ENCODE measurements around the gene OTOA. TPM values are rescaled to one million over a fixed set of nuclear protein-coding genes. Genes with fewer than 3 reads are reported as not detected.
A peak's percentile ranks its signal among the peaks of the same experiment; 100 is the strongest.

OTOA gene
- not detected for total RNA-seq

DNA sequence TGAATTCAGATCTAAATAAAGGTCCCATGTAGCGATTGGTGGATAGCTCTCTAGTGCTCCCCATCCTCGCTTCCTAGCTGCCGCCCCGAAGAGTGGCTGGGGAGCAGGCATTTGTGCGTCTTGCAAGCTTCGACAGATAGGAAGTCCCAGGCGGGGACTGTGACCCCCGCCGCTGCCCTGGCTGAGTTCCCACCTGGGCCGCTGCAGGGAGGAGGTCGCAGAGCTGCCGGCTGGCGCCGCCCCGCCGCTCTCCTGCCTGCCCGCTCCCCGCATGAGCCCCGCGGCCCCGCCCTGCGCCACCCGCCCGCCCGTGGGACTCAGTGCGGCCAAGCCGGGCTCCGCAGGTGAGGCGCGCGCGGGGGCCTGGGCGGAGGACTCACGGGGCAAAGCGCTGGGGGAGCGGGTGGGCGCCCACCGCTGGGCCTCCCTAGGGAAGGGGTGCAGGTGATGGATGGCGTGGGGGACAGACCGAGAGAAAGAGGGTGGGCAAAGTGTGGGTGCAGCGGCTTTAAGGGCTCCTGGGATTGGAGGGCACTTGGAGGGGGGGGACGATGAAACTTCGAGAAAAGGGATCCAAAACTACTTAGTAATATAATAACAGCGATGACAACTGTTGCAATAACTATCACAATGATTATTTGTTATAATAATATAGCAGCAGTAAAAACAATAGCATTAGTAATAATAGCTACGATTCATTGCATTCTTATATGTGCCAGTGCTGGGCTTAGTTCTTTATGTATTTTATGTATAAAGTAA, at the start of gene OTOA:
Gene OTOA (plus strand): TSS at position 80 of the 759 bp plus-strand sequence. CDS start 14,547 bp downstream, outside the sequence.
- peak in 2 of 3 donors; percentile 40 to 58 for DNase-seq
- TF ChIP-seq POLR2A (IDR thresholded peaks at IDR 0.05), result no peak
- TF ChIP-seq, protein P1, sequence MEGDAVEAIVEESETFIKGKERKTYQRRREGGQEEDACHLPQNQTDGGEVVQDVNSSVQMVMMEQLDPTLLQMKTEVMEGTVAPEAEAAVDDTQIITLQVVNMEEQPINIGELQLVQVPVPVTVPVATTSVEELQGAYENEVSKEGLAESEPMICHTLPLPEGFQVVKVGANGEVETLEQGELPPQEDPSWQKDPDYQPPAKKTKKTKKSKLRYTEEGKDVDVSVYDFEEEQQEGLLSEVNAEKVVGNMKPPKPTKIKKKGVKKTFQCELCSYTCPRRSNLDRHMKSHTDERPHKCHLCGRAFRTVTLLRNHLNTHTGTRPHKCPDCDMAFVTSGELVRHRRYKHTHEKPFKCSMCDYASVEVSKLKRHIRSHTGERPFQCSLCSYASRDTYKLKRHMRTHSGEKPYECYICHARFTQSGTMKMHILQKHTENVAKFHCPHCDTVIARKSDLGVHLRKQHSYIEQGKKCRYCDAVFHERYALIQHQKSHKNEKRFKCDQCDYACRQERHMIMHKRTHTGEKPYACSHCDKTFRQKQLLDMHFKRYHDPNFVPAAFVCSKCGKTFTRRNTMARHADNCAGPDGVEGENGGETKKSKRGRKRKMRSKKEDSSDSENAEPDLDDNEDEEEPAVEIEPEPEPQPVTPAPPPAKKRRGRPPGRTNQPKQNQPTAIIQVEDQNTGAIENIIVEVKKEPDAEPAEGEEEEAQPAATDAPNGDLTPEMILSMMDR (IDR thresholded peaks at IDR 0.05), result no peak
- Histone ChIP-seq H3K27me3 (no peaks in the 10 kb centered on the region), H3K4me3 (peak within 1 kb of the TSS; percentile 20 to 42 (median 36)), H3K9me3 (no peaks in the 10 kb centered on the region), H3K27ac (no peak within 1 kb of the TSS), H3K4me1 (peaks cover 0 to 8% (median 6%) of the 10 kb centered on the region in 4 donors), H3K36me3 (no peaks in the 10 kb centered on the region)

- Histone ChIP-seq H3K27me3 (no peaks in the 10 kb centered on the region), H3K9me3 (no peaks in the 10 kb centered on the region), H3K27ac (no peak overlapping the region), H3K36me3 (peaks cover 0 to 5% (median 0%) of the 10 kb centered on the region in 3 donors), H3K4me1 (peaks cover 0 to 23% (median 7%) of the 10 kb centered on the region in 4 donors), H3K4me3 (no peak overlapping the region)
- no peak for TF ChIP-seq POLR2A (IDR thresholded peaks at IDR 0.05)
- TF ChIP-seq, protein P1 (IDR thresholded peaks at IDR 0.05), result no peak
- no peak for DNase-seq
These were observed 48.9 kb upstream of the OTOA start for GRCh38 chr16:21614896-21615295.

DNA sequence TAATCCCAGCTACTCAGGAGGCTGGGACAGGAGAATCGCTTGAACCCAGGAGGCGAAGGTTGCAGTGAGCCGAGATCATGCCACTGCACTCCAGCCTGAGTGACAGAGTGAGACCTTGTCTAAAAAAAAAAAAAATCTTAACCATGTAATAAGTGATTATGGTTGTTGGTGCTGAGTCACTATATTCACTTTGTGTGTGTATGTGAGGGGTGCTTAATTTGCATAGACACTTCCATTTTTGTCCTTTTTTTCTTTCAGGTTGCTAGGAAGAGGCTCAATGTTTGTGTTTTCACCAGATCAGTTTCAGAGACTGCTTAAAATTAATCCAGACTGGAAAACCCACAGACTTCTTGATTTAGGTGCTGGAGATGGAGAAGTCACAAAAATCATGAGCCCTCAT, 46.2 kb upstream of the OTOA start:
- peaks cover 0 to 5% (median 0%) of the 10 kb centered on the region in 3 donors for H3K36me3 ChIP-seq
- H3K4me3 ChIP-seq, result no peak overlapping the region
- H3K4me1 ChIP-seq, result no peaks in the 10 kb centered on the region
- TF ChIP-seq POLR2A (IDR thresholded peaks at IDR 0.05), result no peak
- H3K9me3 ChIP-seq, result no peaks in the 10 kb centered on the region
- no peaks in the 10 kb centered on the region for H3K27me3 ChIP-seq
- H3K27ac ChIP-seq, result no peak overlapping the region
- no peak for DNase-seq

GRCh38 chr16:21618281-21618680, 45.5 kb upstream of the OTOA start:
- TF ChIP-seq, protein P1 (IDR thresholded peaks at IDR 0.05), result no peak
- TF ChIP-seq POLR2A (IDR thresholded peaks at IDR 0.05), result no peak
- H3K27me3 ChIP-seq, result no peaks in the 10 kb centered on the region
- no peak overlapping the region for H3K27ac ChIP-seq

DNA sequence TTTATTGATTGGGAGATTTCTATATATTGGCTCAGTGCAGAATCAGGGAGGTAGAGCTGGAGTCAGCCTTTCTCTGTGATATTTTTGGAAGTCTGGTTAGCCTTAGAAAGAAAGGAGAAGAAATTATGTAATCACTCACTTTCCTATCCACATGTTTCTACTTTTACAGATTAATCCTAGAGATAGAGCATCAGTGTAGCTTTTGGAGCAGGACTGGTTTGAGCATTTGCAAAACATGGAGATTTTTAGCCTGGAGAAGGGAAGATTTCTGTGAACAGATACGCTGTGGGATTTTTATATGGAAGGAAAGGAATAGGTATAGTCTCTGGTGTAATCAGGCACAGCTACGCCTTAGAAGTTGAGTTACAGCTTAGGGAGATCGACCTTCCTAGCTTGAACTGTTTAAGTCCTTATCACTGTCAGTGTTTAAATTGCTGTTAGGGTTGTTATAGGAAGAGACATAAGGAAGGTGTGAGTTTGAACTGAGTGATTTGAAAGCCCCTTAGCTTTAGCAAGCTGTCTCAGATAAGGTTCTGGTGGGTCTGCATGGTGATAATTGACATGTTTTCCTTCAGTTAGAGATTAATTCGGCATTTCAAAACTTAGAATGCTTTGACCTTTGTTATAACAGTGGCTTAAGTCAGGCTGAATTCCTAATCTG, 43.9 kb upstream of the OTOA start:
- peaks cover 0 to 5% (median 0%) of the 10 kb centered on the region in 3 donors for H3K36me3 ChIP-seq
- no peak overlapping the region for H3K27ac ChIP-seq

More at GRCh38 chr16:21618281-21618680, 45.5 kb upstream of the OTOA start:
- no peaks in the 10 kb centered on the region for H3K4me1 ChIP-seq
- DNase-seq, result no peak
- no peaks in the 10 kb centered on the region for H3K9me3 ChIP-seq
- H3K36me3 ChIP-seq, result peaks cover 0 to 5% (median 0%) of the 10 kb centered on the region in 3 donors
- H3K4me3 ChIP-seq, result no peak overlapping the region

More for the DNA sequence above, 43.9 kb upstream of the OTOA start:
- Histone ChIP-seq H3K4me1 (no peaks in the 10 kb centered on the region), H3K9me3 (no peaks in the 10 kb centered on the region), H3K27me3 (no peaks in the 10 kb centered on the region), H3K4me3 (no peak overlapping the region)
- TF ChIP-seq, protein P1 (IDR thresholded peaks at IDR 0.05), result no peak
- no peak for TF ChIP-seq POLR2A (IDR thresholded peaks at IDR 0.05)
- DNase-seq, result no peak
